HG03280 (cell line): Measurements from ENCODE around the gene HSP90AB1.

Experiments
- ATAC-seq: cut with Tn5 transposase; IDR thresholded peaks from one replicate; pipeline ENCODE4 v1.9.1; 2021; ENCODE audit warnings: mild to moderate bottlenecking, moderate library complexity; ENCODE audit not compliant: unreplicated experiment

The HSP90AB1 gene

GRCh38 chr6:44284121-44284520, 37.2 kb downstream of the HSP90AB1 start:
- no peak for ATAC-seq

DNA sequence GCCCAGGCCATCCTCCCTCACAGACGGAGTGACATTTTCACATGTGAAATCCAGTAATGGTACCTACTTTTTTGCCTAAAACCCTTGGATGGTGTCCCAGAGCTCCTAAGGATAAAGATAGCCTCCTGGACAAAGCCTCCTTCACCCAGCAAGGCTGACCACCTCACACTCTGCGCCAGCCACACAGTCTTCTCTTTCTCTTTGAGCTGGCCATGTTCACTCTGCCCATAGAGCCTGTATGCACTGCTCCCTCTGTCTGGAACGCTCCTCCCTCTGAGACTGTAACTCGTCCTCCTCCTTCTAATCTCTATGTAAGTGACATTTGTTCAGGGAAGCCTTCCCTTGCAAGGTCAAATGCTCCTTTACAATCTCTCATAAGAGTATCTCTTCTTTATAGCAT, 38.0 kb downstream of the HSP90AB1 start:
- ATAC-seq = no peak

- ATAC-seq = no peak
These were observed 38.8 kb downstream of the HSP90AB1 start for GRCh38 chr6:44285552-44286284.

DNA sequence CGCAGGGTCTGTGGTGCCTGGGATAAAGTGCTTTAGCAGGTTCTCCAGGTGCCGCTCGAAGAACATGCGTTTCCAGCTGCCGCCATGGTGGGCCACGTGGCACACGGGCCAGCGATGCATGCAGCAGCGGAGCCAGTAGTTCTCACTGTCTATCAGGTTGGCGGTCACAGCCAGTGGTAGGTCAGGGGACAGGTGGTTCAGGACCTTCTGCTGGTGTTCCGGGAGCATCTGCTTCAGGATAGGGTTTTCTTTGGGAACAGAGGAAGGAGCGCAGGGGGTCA, 39.3 kb downstream of the HSP90AB1 start:
- ATAC-seq = no peak

DNA sequence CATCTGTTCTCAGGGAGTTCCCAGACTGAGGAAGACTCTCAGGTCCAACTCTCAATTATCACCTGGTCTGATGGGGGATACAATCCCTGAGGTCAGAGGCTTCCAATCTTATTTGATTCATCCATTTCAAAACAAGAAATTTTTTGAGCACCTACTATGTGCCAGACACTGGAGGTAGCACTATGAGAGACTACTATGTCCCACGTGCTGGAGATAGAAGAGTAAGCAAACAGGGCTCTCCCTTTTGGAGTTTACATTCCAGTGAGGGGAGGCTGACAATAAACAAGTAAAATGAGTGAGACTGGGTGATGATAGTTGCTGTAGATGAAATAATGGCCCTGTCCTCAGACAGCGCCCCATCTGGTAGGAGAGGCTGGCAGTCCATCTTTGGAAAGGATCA, 39.8 kb downstream of the HSP90AB1 start:
- no peak for ATAC-seq

GRCh38 chr6:44289726-44290260, 42.9 kb downstream of the HSP90AB1 start:
- ATAC-seq = no peak

DNA sequence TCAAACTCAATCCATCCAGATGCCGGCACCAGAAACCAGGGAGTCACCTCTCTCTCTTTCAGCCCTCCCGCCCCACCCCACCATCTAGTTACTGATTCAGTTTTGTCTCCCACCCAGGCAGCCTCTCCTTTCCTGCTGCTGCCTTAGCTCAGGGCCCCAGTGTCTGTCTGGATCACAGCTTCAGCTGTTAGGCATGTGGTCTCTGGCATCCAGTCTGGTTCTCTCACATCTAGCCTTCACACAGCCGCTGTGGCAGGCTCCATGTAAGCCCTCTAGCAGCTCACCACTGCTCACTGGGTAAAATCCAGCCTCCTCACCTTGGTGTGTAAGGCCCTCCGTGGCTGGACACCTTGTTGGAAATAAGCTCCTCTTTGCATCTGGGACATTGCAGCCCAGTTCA, 44.9 kb downstream of the HSP90AB1 start:
- no peak for ATAC-seq

- no peak for ATAC-seq
These were observed 45.9 kb downstream of the HSP90AB1 start for GRCh38 chr6:44292661-44293365.

GRCh38 chr6:44294832-44295791, 48.2 kb downstream of the HSP90AB1 start:
- ATAC-seq = no peak

DNA sequence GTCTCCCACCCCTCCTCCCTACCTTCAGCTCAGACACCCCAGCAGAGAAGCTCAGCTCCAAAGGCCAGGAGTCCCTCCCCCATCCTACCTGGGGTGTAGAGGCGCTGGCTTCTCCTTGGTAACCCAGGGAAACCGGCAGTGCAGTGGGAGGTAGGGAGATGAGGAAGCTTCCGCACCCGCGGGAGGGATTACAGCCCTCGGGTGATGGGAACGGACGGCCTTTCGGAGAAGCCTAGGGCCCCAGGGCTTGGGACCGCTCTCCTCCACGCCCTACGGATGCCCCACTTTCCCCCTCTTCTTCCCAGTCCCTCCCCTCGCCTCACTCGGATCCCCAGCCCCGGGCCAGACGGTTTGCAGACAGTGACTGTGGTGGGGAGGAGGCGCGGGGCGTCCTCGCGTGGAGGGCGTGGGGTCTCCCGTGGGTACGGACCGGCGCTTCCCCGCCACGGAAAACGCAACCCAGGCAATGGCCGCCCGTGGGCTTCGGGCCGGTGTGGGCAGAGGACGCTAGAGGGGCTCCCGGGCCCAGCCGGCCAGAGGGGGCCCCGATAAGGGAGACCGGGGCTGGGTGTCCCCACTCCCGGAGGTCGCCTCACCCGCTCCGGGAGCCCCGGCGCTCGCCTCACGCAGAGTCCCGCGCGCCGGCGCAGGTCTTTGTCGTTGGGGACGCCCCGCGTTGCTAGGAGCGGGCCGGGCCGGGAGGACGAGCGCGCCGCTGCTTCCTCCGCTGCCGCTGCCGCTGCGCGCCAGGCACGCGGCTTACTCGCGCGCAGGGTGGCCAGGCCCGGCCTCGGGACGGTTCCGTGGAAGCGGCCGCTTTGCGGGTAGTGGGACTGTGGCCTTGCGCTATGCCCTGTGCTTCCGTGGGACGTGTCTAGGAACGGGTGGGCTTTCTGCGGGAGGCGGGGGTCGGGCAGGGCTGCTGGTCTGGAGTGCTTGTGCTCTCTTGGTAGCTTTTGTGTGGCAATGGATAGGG, 50.5 kb downstream of the HSP90AB1 start:
- ATAC-seq = no peak

GRCh38 chr6:44298055-44298803, 51.3 kb downstream of the HSP90AB1 start:
- ATAC-seq = no peak

DNA sequence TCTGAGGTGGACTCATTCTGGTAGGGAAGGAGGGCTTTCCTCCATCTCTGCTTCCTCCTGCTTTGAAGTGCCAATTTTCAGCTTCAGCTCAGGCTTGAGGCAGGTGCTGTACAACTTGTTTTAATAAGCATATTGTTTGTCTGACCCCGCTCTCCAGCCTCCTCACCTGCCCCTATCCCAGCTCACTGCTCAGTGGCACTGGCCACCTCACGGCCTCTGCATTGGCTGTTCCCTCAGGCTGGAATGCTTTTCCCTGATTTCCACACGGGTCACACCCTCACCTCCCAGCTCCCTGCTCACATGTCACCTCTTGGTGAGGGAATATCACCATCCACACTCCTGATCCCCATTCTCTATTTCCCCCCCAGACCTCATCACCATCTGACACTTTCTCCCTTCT, 52.0 kb downstream of the HSP90AB1 start:
- ATAC-seq = no peak

DNA sequence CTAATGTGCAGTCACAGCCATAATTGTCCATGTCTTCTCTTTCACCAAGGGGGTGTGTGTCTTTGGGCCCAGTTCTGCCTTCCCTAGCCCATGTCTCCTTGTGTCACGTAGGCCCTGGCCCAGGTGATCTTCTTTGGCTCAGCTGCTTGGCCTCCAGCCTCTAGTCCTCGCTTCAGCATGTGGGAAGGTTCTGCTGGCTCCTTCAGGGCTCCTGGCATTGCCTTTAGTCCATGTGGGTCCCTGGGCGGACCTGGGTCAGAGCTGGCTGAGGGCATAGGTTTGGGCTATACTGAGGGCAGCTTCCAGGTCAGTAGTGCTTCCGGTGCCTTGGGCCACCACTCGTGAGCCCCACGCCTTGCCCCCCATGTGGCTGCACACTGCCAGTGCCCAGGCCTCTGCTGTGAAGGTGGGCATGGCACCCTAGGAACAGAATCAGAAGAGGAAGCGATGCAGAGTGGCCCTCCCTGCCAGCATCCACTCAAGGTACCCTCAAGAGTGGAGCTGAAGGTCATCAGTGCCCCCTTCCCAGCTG, 53.5 kb downstream of the HSP90AB1 start:
- no peak for ATAC-seq

- ATAC-seq = no peak
These were observed 54.2 kb downstream of the HSP90AB1 start for GRCh38 chr6:44301106-44301505.

DNA sequence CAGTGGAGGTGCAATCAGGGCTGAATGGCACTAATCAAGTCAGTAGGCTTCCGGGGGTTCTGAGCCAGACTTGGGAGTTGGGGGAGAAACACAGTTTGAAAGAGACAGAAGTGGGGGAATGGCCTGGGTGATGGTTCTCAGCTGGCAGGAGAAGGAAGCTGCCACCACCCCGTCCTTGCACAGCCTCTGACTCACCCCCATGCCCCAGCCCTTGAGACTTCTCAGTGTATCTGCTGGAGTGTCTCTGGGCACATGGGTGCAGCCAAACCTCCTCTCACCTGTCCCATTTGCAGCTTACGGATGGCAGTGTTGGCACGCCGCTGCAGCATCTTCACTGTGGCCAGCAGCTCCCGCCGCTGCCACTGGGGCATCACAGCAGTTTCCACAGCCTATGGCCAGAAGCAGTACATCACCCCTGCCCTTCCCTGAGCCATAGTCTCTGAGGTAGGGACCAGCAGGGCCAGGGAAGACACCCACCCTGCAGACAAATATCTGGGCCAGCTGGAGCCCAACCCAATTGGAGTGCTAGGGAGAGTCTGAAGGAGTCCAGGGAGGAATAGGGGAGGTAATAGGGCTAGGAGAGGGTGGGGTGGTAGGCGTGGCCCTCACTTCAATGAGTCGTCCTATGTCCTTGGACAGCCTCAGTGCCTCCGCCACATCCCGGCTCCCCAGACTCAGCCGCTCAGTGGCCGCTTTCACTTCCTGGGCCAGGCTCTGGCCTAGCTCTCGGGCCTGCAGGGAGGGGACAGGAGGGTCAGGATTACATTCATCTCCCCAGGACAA, 55.1 kb downstream of the HSP90AB1 start:
- ATAC-seq = no peak

- no peak for ATAC-seq
These were observed 56.0 kb downstream of the HSP90AB1 start for GRCh38 chr6:44302856-44303255.
